Activated T-helper 17 cell treated with anti-CD3 and anti-CD28 coated beads, Interleukin-2, amount 50 U/mL, for 72 hours (primary cell): ENCODE measurements around the gene TSPY9. TPM values are rescaled to one million over a fixed set of nuclear protein-coding genes. Genes with fewer than 3 reads are reported as not detected.
"Not testable (repeated sequence)": the region's sequence is repeated elsewhere in the genome, so short reads cannot be mapped to it uniquely, and the experiment has no call there.

ENCODE experiments used
- ATAC-seq: fragments of 150-1000 bp; cut with Tn5 transposase; replicated peaks from 2 replicates; pipeline ENCODE4 v1.10.0; 2021; ENCODE audit warnings: mild to moderate bottlenecking, moderate library complexity
- H3K27ac Mint-ChIP-seq: one replicate; pipeline ENCODE4 v1.8.0; 2022; ENCODE audit warnings: mixed read lengths
- H3K27me3 Mint-ChIP-seq: one replicate; pipeline ENCODE4 v1.8.0; 2022; ENCODE audit warnings: mixed read lengths
- H3K36me3 Mint-ChIP-seq: one replicate; pipeline ENCODE4 v1.8.0; 2022; ENCODE audit warnings: low read depth, mild to moderate bottlenecking, mixed read lengths
- H3K4me1 Mint-ChIP-seq: one replicate; pipeline ENCODE4 v1.8.0; 2022; ENCODE audit warnings: mixed read lengths
- H3K4me3 Mint-ChIP-seq: one replicate; pipeline ENCODE4 v1.8.0; 2022; ENCODE audit warnings: mild to moderate bottlenecking, mixed read lengths
- H3K9me3 Mint-ChIP-seq: one replicate; pipeline ENCODE4 v1.8.0; 2022; ENCODE audit warnings: mixed read lengths
- total RNA-seq, 2 donors: library from RNA; stranded (reverse); gene quantifications; one replicate each; pipeline ENCODE4 v1.2.3, GENCODE V29; 2022

The TSPY9 gene, protein sequence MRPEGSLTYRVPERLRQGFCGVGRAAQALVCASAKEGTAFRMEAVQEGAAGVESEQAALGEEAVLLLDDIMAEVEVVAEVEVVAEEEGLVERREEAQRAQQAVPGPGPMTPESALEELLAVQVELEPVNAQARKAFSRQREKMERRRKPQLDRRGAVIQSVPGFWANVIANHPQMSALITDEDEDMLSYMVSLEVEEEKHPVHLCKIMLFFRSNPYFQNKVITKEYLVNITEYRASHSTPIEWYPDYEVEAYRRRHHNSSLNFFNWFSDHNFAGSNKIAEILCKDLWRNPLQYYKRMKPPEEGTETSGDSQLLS
- not detected for total RNA-seq

DNA sequence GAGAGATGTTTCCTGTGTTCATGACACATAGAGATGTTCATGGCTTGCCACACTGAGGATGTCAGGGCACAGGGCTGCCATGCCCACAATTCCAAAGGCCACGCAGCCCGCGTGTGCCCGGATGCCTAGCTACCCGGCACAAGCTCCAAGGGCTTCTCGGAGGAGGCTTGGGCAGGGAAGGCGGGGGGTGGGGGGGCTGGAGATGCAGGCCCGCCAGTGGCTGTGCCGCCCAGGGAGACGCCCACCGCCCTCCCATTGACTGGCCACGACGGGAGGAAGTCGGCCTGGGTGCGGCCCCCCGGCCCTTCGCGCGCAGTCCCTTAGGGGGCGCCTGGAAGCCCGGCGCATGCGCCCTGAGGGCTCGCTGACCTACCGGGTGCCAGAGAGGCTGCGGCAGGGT lies at the start of gene TSPY9:
TSS of gene TSPY9 (plus strand) at position 301 of the 400 bp plus-strand sequence. CDS start at position 347, 46 bp downstream.
- H3K4me1 Mint-ChIP-seq, H3K9me3 Mint-ChIP-seq, H3K27ac Mint-ChIP-seq, H3K36me3 Mint-ChIP-seq, ATAC-seq, H3K27me3 Mint-ChIP-seq, H3K4me3 Mint-ChIP-seq: not testable (repeated sequence)

DNA sequence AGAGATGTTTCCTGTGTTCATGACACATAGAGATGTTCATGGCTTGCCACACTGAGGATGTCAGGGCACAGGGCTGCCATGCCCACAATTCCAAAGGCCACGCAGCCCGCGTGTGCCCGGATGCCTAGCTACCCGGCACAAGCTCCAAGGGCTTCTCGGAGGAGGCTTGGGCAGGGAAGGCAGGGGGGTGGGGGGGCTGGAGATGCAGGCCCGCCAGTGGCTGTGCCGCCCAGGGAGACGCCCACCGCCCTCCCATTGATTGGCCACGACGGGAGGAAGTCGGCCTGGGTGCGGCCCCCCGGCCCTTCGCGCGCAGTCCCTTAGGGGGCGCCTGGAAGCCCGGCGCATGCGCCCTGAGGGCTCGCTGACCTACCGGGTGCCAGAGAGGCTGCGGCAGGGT lies 20.4 kb upstream of the TSPY9 start, which contains the start of gene TSPY1:
TSS of gene TSPY1 (plus strand) at position 301 of the 400 bp plus-strand sequence. CDS start at position 347, 46 bp downstream.
- not testable (repeated sequence) for H3K36me3 Mint-ChIP-seq, ATAC-seq, H3K4me3 Mint-ChIP-seq, H3K9me3 Mint-ChIP-seq, H3K4me1 Mint-ChIP-seq, H3K27ac Mint-ChIP-seq, H3K27me3 Mint-ChIP-seq

DNA sequence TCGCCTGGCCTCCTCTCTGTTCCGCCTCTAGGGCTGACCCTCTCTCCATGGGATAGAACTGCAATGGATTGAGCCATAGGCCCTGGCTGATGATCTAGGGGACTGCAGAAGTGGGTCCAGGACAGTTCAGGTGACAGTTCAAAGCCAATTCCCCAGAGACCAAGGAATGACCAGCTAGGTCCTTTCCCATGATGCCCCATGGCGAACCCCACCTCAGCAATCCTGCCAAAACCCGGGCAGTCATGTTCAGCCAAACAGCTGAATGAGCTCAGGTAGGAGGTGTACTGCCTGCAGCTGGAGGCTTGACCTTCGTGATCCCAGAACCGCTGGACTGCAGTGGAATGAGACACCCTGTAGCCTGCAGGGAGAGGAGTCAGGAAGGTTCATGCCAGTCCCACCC lies 17.3 kb downstream of the TSPY9 start:
- H3K4me1 Mint-ChIP-seq, H3K9me3 Mint-ChIP-seq, ATAC-seq, H3K4me3 Mint-ChIP-seq, H3K27me3 Mint-ChIP-seq, H3K27ac Mint-ChIP-seq, H3K36me3 Mint-ChIP-seq: not testable (repeated sequence)

DNA sequence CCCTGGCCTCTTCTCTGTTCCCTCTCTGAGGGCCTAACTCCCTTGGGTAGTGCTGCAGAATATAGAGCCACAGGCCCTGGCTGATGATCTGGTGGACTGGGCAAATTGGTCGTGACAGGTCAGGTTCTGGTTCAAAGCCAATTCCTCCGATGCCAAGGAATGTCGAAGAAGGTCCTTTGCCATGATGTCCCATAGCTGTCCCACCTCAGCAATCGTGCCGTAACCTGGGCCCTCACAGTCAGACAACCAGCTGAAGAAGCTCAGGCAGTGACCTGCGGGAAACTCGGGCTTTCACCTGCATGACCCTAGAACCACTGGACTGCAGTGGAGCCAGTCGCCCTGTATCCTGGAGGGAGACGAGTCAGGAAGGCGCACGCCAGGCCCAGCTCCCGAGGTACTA lies 29.2 kb downstream of the TSPY9 start:
- H3K27me3 Mint-ChIP-seq, H3K36me3 Mint-ChIP-seq, H3K27ac Mint-ChIP-seq, H3K4me3 Mint-ChIP-seq, ATAC-seq, H3K9me3 Mint-ChIP-seq, H3K4me1 Mint-ChIP-seq: not testable (repeated sequence)

DNA sequence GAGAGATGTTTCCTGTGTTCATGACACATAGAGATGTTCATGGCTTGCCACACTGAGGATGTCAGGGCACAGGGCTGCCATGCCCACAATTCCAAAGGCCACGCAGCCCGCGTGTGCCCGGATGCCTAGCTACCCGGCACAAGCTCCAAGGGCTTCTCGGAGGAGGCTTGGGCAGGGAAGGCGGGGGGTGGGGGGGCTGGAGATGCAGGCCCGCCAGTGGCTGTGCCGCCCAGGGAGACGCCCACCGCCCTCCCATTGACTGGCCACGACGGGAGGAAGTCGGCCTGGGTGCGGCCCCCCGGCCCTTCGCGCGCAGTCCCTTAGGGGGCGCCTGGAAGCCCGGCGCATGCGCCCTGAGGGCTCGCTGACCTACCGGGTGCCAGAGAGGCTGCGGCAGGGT lies 40.5 kb downstream of the TSPY9 start, which contains the start of gene TSPY10:
TSS of gene TSPY10 (plus strand) at position 301 of the 400 bp plus-strand sequence. CDS start at position 347, 46 bp downstream.
- not testable (repeated sequence) for H3K27ac Mint-ChIP-seq, H3K4me1 Mint-ChIP-seq, H3K27me3 Mint-ChIP-seq, ATAC-seq, H3K9me3 Mint-ChIP-seq, H3K4me3 Mint-ChIP-seq, H3K36me3 Mint-ChIP-seq

Other genes with a start within 250 kb of the TSPY9 start
- not detected for gene TSPY4, start 149.8 kb upstream of the TSPY9 start, total RNA-seq
- not detected for gene TSPY8, start 129.5 kb upstream of the TSPY9 start, total RNA-seq
- gene TSPY3, start 88.8 kb upstream of the TSPY9 start, total RNA-seq = not detected
- not detected for gene TSPY1, start 20.3 kb upstream of the TSPY9 start, total RNA-seq
- gene TSPY10, start 40.6 kb downstream of the TSPY9 start, total RNA-seq = not detected